NCI-H774 (cell line): ENCODE measurements around the gene TRAPPC10.
"Not testable (repeated sequence)": the region's sequence is repeated elsewhere in the genome, so short reads cannot be mapped to it uniquely, and the experiment has no call there.

Experiments
- DNase-seq: peaks from one replicate; lab custom pipeline; 2025; lab: John Stamatoyannopoulos, UW

The TRAPPC10 gene

GRCh38 chr21:44089001-44089911 is 77.1 kb downstream of the TRAPPC10 start:
- DNase-seq = no peak

- no peak for DNase-seq
Measured at GRCh38 chr21:44090325-44090724, 78.2 kb downstream of the TRAPPC10 start.

- DNase-seq = no peak
Measured at GRCh38 chr21:44092211-44092610, 80.1 kb downstream of the TRAPPC10 start.

GRCh38 chr21:44093761-44094160 is 81.7 kb downstream of the TRAPPC10 start:
- no peak for DNase-seq

- no peak for DNase-seq
Measured at GRCh38 chr21:44094832-44095231, 82.7 kb downstream of the TRAPPC10 start.

GRCh38 chr21:44098507-44098906 is 86.4 kb downstream of the TRAPPC10 start:
- DNase-seq = not testable (repeated sequence)

GRCh38 chr21:44098964-44099363 is 86.9 kb downstream of the TRAPPC10 start:
- DNase-seq = not testable (repeated sequence)

GRCh38 chr21:44107026-44107501 is 95.0 kb downstream of the TRAPPC10 start, which contains the start of gene PWP2:
PWP2 (plus strand) TSS chr21:44107399; CDS start chr21:44107417, 18 bp downstream.
- DNase-seq = not testable (repeated sequence)

GRCh38 chr21:44107589-44107988 is 95.5 kb downstream of the TRAPPC10 start:
- DNase-seq = not testable (repeated sequence)

GRCh38 chr21:44113702-44114371 is 101.7 kb downstream of the TRAPPC10 start:
- not testable (repeated sequence) for DNase-seq

- not testable (repeated sequence) for DNase-seq
Measured at GRCh38 chr21:44122131-44122530, 110.0 kb downstream of the TRAPPC10 start.

- not testable (repeated sequence) for DNase-seq
Measured at GRCh38 chr21:44127827-44128226, 115.7 kb downstream of the TRAPPC10 start.

GRCh38 chr21:44133715-44134057 is 121.6 kb downstream of the TRAPPC10 start:
- DNase-seq = not testable (repeated sequence)

GRCh38 chr21:44134732-44135131 is 122.6 kb downstream of the TRAPPC10 start:
- not testable (repeated sequence) for DNase-seq

- DNase-seq = not testable (repeated sequence)
Measured at GRCh38 chr21:44138039-44138438, 125.9 kb downstream of the TRAPPC10 start.

GRCh38 chr21:44139787-44140551 is 127.9 kb downstream of the TRAPPC10 start:
- DNase-seq = not testable (repeated sequence)

- DNase-seq = not testable (repeated sequence)
Measured at GRCh38 chr21:44140552-44140932, 128.4 kb downstream of the TRAPPC10 start.

GRCh38 chr21:44142470-44142869 is 130.4 kb downstream of the TRAPPC10 start:
- not testable (repeated sequence) for DNase-seq

- DNase-seq = not testable (repeated sequence)
Measured at GRCh38 chr21:44143380-44143779, 131.3 kb downstream of the TRAPPC10 start.

- DNase-seq = not testable (repeated sequence)
Measured at GRCh38 chr21:44143996-44144395, 131.9 kb downstream of the TRAPPC10 start.

GRCh38 chr21:44144784-44145602 is 132.9 kb downstream of the TRAPPC10 start:
- not testable (repeated sequence) for DNase-seq
